ENCODE data around the gene CEBPZOS. TPM values are rescaled to one million over a fixed set of nuclear protein-coding genes. Genes with fewer than 3 reads are reported as not detected.

Gene CEBPZOS
- total RNA-seq (ENCODE audit: low replicate concordance), result 7.4 TPM in 1 of 2 replicates, not detected in the other
- long read RNA-seq, partial matches to known transcripts, result 1 of 3 reads
- long read RNA-seq, other reads (novel, unspliced or antisense), result 2 of 3 reads

DNA sequence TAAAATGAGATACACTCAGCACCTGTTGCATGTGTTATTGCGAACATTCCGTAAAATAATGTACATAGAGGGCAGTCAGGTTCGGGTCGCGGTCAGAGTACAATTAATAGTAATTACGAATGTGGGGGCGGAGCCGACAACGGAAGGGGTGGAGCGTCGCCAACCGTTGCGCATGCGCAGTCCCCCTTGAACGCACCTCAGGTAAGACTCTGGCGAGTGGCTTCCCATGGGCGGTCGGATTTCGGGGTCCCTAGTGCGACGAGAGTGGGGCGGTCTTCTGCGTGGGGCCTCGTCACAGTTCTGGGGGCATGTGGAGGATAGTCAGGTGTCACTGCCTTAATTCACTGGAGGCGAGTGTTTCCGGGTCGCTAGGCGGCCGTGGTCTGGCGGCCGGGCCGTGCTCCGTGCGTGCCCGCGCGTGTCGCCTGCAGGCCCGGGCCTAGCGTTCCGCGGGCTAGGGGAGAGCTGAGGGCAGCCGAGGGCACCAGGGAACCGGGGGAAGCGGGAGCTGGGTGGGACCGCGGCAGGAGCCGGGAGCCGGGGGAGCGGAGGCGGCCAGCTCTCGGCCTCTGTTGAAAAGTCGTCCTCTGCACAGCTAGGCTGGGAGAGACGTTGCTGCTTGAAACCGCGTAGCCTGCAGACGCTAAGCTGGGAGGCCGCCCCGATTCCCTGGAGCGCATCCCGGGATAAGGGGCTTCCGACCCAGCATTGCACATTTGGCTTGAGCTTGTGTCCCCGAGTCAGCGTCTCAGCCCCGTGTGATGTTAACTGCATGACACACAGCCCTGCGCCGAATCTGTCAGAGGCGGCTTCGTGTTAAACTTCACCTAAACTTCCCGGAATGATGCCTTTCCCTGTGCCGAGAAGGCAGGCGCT lies at the start of gene CEBPZOS:
Gene CEBPZOS, plus strand, starts transcription at position 177 of the 876 bp plus-strand sequence. CDS start 3,209 bp downstream, outside the sequence.
- Mint-ChIP-seq H3K4me1 (ENCODE audit: unreplicated experiment) (no peaks in the 10 kb centered on the region), H3K27ac (peak within 1 kb of the TSS; percentile 72), H3K4me3 (peak within 1 kb of the TSS; percentile 65), H3K9me3 (no peaks in the 10 kb centered on the region), H3K36me3 (no peaks in the 10 kb centered on the region), H3K27me3 (no peaks in the 10 kb centered on the region)
- no peak for DNase-seq (ENCODE audit: extremely low spot score, unreplicated experiment)
- TF ChIP-seq, protein P1, sequence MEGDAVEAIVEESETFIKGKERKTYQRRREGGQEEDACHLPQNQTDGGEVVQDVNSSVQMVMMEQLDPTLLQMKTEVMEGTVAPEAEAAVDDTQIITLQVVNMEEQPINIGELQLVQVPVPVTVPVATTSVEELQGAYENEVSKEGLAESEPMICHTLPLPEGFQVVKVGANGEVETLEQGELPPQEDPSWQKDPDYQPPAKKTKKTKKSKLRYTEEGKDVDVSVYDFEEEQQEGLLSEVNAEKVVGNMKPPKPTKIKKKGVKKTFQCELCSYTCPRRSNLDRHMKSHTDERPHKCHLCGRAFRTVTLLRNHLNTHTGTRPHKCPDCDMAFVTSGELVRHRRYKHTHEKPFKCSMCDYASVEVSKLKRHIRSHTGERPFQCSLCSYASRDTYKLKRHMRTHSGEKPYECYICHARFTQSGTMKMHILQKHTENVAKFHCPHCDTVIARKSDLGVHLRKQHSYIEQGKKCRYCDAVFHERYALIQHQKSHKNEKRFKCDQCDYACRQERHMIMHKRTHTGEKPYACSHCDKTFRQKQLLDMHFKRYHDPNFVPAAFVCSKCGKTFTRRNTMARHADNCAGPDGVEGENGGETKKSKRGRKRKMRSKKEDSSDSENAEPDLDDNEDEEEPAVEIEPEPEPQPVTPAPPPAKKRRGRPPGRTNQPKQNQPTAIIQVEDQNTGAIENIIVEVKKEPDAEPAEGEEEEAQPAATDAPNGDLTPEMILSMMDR (conservative IDR thresholded peaks at IDR 0.05), result no peak

DNA sequence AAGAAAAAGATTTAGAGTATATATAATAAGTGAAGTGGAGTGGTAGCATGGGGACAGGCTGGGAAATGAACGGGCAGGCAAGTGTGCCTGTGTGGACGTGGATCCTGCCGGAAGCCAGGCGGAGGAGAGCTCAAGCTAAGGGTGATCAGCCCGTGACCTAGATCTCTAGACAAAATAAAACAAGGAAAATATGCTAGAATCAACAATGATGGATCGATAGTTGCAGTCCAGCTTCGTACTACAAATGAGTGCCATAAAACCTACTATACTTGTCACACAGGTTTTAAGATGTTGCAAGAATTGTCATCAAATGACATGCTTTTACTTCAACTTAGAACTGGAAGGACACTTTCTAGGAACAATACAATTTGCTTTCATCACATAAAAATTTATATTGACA lies 48.0 kb upstream of the CEBPZOS start:
- no peaks in the 10 kb centered on the region for H3K27me3 Mint-ChIP-seq
- H3K9me3 Mint-ChIP-seq, result peaks cover 9% of the 10 kb centered on the region
- peaks cover 47% of the 10 kb centered on the region for H3K36me3 Mint-ChIP-seq
- H3K4me3 Mint-ChIP-seq, result peak overlapping the region; percentile 67
- TF ChIP-seq, protein P1 (conservative IDR thresholded peaks at IDR 0.05), result no peak
- peaks cover 22% of the 10 kb centered on the region for H3K4me1 Mint-ChIP-seq (ENCODE audit: unreplicated experiment)
- H3K27ac Mint-ChIP-seq, result peak overlapping the region; percentile 90
- no peak for DNase-seq (ENCODE audit: extremely low spot score, unreplicated experiment)

DNA sequence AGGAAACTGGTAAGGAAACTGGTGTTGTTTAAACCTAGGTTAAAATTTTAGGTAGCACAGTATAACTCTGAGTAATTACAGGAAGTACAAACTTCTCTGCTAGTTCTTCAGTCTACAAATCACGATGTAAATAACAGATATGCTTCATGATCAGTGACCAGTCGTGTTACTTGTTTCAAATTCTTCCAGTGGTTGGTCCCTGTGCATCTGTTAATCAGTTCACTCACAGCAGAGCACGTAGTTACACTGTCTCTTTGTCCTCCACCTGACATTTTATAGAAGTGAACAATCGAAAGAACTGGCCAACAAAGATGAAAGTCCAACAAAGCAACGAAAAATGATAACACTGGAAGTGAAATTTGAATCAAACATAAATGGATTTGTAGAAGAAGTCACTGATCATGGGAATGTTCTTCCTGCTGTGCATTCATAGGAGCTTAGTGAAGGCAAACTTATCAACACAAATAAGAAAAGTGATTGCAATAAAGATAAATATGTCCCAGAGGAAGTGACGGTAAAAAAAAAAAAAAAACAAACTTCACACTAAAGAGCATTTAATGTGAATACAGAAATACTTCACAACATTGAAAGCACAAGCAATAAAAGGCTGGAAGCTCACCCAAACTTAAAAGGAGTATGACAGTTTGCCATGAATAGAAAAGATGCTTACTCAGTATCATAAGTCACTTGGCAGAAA lies 46.5 kb upstream of the CEBPZOS start:
- H3K4me3 Mint-ChIP-seq, result peak overlapping the region; percentile 6
- no peaks in the 10 kb centered on the region for H3K27me3 Mint-ChIP-seq
- TF ChIP-seq, protein P1 (conservative IDR thresholded peaks at IDR 0.05), result no peak
- peaks cover 23% of the 10 kb centered on the region for H3K4me1 Mint-ChIP-seq (ENCODE audit: unreplicated experiment)
- no peak for DNase-seq (ENCODE audit: extremely low spot score, unreplicated experiment)
- peaks cover 54% of the 10 kb centered on the region for H3K36me3 Mint-ChIP-seq
- peaks cover 12% of the 10 kb centered on the region for H3K9me3 Mint-ChIP-seq
- peak overlapping the region; percentile 69 for H3K27ac Mint-ChIP-seq

DNA sequence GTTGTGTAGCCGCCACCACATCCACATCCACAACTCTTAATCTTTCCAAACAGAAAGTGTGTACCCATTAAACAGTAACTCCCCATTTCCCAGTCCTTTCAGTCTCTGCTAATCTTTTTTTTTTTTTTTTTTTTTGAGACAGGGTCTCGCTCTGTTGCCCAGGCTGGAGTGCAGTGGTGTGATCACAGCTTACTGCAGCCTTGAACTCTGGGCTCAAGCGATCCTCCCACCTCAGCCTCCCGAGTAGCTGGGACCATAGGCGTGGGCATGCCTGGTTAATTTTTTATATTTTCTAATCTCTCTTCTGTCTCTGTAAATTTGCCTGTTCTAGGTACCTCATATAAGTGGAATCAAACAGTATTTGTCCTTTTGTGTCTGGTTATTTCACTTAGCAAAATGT lies 43.1 kb upstream of the CEBPZOS start:
- Mint-ChIP-seq H3K36me3 (peaks cover 45% of the 10 kb centered on the region), H3K27ac (no peak overlapping the region), H3K9me3 (peaks cover 12% of the 10 kb centered on the region), H3K27me3 (no peaks in the 10 kb centered on the region), H3K4me1 (ENCODE audit: unreplicated experiment) (peaks cover 37% of the 10 kb centered on the region), H3K4me3 (no peak overlapping the region)
- DNase-seq (ENCODE audit: extremely low spot score, unreplicated experiment), result no peak
- TF ChIP-seq, protein P1 (conservative IDR thresholded peaks at IDR 0.05), result no peak

DNA sequence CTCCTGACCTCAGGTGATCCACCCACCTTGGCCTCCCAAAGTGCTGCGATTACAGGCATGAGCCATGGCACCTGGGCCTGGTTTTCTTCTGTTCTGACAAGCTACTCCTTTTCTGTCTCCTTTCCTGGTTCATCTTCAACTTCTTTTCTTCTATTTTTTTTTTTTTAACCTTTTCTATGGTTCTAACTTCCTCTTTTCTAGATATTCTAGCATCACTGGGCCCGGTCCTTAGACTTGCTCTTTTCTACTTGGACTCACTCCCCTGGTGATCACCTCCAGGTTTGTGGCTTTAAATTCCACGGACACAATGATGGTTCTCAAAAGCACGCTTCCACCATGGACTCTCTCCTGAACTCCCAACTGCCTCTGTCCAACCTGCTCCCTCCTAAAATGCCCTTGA lies 41.5 kb upstream of the CEBPZOS start:
- Mint-ChIP-seq H3K27me3 (no peaks in the 10 kb centered on the region), H3K36me3 (peaks cover 33% of the 10 kb centered on the region), H3K4me3 (no peak overlapping the region), H3K27ac (no peak overlapping the region), H3K4me1 (ENCODE audit: unreplicated experiment) (peaks cover 24% of the 10 kb centered on the region), H3K9me3 (peaks cover 10% of the 10 kb centered on the region)
- TF ChIP-seq, protein P1 (conservative IDR thresholded peaks at IDR 0.05), result no peak
- no peak for DNase-seq (ENCODE audit: extremely low spot score, unreplicated experiment)
